Hepatocyte (in vitro differentiated cells): Measurements from ENCODE around the gene LHFPL2.

Experiments used
- CTCF ChIP-seq: fragments of 200-600 bp; sonication (generic); IDR thresholded peaks from 2 replicates; pipeline ENCODE4 v1.5.1; 2016; ENCODE audit warnings: antibody characterized with exemption, mild to moderate bottlenecking; ENCODE audit not compliant: poor library complexity
- EZH2 ChIP-seq: fragments of 200-600 bp; sonication (generic); IDR thresholded peaks from 2 replicates; pipeline ENCODE4 v1.6.1; 2016; ENCODE audit warnings: antibody characterized with exemption, mild to moderate bottlenecking, borderline replicate concordance
- EZH2phosphoT487 ChIP-seq: fragments of 200-600 bp; sonication (generic); IDR thresholded peaks from one replicate; pipeline ENCODE4 v1.6.1; 2018; ENCODE audit warnings: antibody characterized with exemption, mild to moderate bottlenecking, low read depth, moderate library complexity; ENCODE audit not compliant: unreplicated experiment, severe bottlenecking

- TF ChIP-seq CTCF = no peak
- TF ChIP-seq EZH2phosphoT487 = no peak
- TF ChIP-seq EZH2 = no peak
Observed at GRCh38 chr5:78675956-78676730, 27.6 kb upstream of the LHFPL2 start.
